ENCODE data around the gene POU2F3. TPM values are rescaled to one million over a fixed set of nuclear protein-coding genes. Genes with fewer than 3 reads are reported as not detected.

Gene POU2F3
- total and polyA plus RNA-seq, 8 donors, result 0.18 to 1.9 (median 1.3) TPM; not detected in 2

GRCh38 chr11:120285256-120285655, 45.3 kb downstream of the POU2F3 start:
- Histone ChIP-seq H3K27ac (no peak overlapping the region), H3K36me3 (no peaks in the 10 kb centered on the region), H3K4me1 (peaks cover 0 to 6% (median 0%) of the 10 kb centered on the region in 4 donors), H3K27me3 (no peaks in the 10 kb centered on the region), H3K9me3 (no peaks in the 10 kb centered on the region), H3K4me3 (no peak overlapping the region)
- TF ChIP-seq POLR2A (IDR thresholded peaks at IDR 0.05) (no peak), CTCF (IDR thresholded peaks at IDR 0.05) (no peak), EP300 (IDR thresholded peaks at IDR 0.05) (no peak), POLR2AphosphoS5 (IDR thresholded peaks at IDR 0.05) (no peak)
- no peak for DNase-seq
- WGBS, 5 donors, result 79 to 88% (median 81%) methylated on average over 4 of the region's 4 CpGs
- intact Hi-C loops (cut with DNase I; ENCODE audit: low total_unique reads), result no loop called here

- Histone ChIP-seq H3K4me3 (no peak overlapping the region), H3K27me3 (peaks cover 0 to 8% (median 0%) of the 10 kb centered on the region in 3 donors), H3K9me3 (no peaks in the 10 kb centered on the region), H3K27ac (no peak overlapping the region), H3K36me3 (no peaks in the 10 kb centered on the region), H3K4me1 (no peaks in the 10 kb centered on the region)
- TF ChIP-seq POLR2A (IDR thresholded peaks at IDR 0.05) (no peak), CTCF (IDR thresholded peaks at IDR 0.05) (no peak), POLR2AphosphoS5 (IDR thresholded peaks at IDR 0.05) (no peak), EP300 (IDR thresholded peaks at IDR 0.05) (no peak)
- intact Hi-C loops (cut with DNase I; ENCODE audit: low total_unique reads), result no loop called here
- WGBS, 5 donors, result 79 to 93% (median 90%) methylated on average over 2 of the region's 2 CpGs
- DNase-seq, result no peak
Observed at GRCh38 chr11:120288021-120288420, 48.1 kb downstream of the POU2F3 start.

- intact Hi-C loops (cut with DNase I; ENCODE audit: low total_unique reads), result no loop called here
- no peak overlapping the region for H3K27ac ChIP-seq
- no peaks in the 10 kb centered on the region for H3K9me3 ChIP-seq
- H3K27me3 ChIP-seq, result peaks cover 0 to 20% (median 0%) of the 10 kb centered on the region in 3 donors
- no peak for DNase-seq
- TF ChIP-seq CTCF (IDR thresholded peaks at IDR 0.05), result no peak
- TF ChIP-seq POLR2AphosphoS5 (IDR thresholded peaks at IDR 0.05), result no peak
- TF ChIP-seq EP300 (IDR thresholded peaks at IDR 0.05), result no peak
- no peak for TF ChIP-seq POLR2A (IDR thresholded peaks at IDR 0.05)
- no peak overlapping the region for H3K4me3 ChIP-seq
- no peaks in the 10 kb centered on the region for H3K36me3 ChIP-seq
- WGBS, 5 donors, result 77 to 84% (median 82%) methylated on average over 9 of the region's 9 CpGs
- no peaks in the 10 kb centered on the region for H3K4me1 ChIP-seq
Observed at GRCh38 chr11:120289426-120289825, 49.5 kb downstream of the POU2F3 start.

DNA sequence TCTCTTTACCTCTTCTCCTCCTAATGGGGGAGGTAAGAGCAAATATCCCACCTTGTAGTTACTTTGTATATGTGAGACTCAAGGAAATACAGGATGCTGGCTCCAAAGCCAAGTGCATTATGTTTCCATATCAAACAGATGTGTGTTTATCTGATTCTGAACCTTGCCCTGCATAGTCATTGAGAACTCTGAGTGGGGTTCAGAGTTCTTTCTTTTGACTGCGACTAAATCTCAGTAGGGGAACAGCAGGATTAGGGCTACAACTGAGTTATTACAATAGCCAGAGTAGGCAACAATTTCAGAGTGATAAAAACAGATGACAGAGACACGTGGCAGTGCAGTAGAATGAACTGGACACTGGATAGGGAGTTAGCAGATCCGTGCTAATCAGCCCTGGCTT, 51.0 kb downstream of the POU2F3 start:
- Histone ChIP-seq H3K36me3 (no peaks in the 10 kb centered on the region), H3K9me3 (no peaks in the 10 kb centered on the region), H3K27ac (no peak overlapping the region), H3K4me1 (peaks cover 0 to 4% (median 0%) of the 10 kb centered on the region in 4 donors), H3K27me3 (peaks cover 0 to 20% (median 0%) of the 10 kb centered on the region in 3 donors), H3K4me3 (no peak overlapping the region)
- DNase-seq, result no peak
- 21 to 38% (median 33%) methylated on average over 3 of the region's 3 CpGs for WGBS, 5 donors
- intact Hi-C loops (cut with DNase I; ENCODE audit: low total_unique reads), result loop anchor here (5.0 kb wide), 1 partner anchor 54 kb away; no protein-coding TSS in a partner anchor
- TF ChIP-seq POLR2AphosphoS5 (IDR thresholded peaks at IDR 0.05), result no peak
- TF ChIP-seq POLR2A (IDR thresholded peaks at IDR 0.05), result no peak
- TF ChIP-seq CTCF (IDR thresholded peaks at IDR 0.05), result no peak
- TF ChIP-seq EP300 (IDR thresholded peaks at IDR 0.05), result no peak

Data from stomach (tissue), 9 donors.